GM19351 (cell line): ENCODE results near the gene ELK1.
"Not testable (repeated sequence)": the region's sequence is repeated elsewhere in the genome, so short reads cannot be mapped to it uniquely, and the experiment has no call there.

Experiments
- ATAC-seq: cut with Tn5 transposase; IDR thresholded peaks from one replicate; pipeline ENCODE4 v1.9.1; 2021; ENCODE audit warnings: mild to moderate bottlenecking, moderate library complexity; ENCODE audit not compliant: unreplicated experiment

The ELK1 gene

GRCh38 chrX:47612418-47612817, 37.9 kb downstream of the ELK1 start:
- no peak for ATAC-seq

GRCh38 chrX:47611926-47612325, 38.4 kb downstream of the ELK1 start:
- no peak for ATAC-seq

GRCh38 chrX:47611489-47611888, 38.9 kb downstream of the ELK1 start:
- no peak for ATAC-seq

GRCh38 chrX:47610511-47610910, 39.9 kb downstream of the ELK1 start:
- ATAC-seq, result no peak

GRCh38 chrX:47608130-47608810, 42.1 kb downstream of the ELK1 start:
- ATAC-seq, result no peak

GRCh38 chrX:47607091-47607490, 43.3 kb downstream of the ELK1 start:
- no peak for ATAC-seq

- no peak for ATAC-seq
These were observed 45.3 kb downstream of the ELK1 start for GRCh38 chrX:47605024-47605423.

GRCh38 chrX:47603125-47603524, 47.2 kb downstream of the ELK1 start:
- ATAC-seq, result not testable (repeated sequence)

GRCh38 chrX:47597222-47597621, 53.1 kb downstream of the ELK1 start:
- no peak for ATAC-seq

- no peak for ATAC-seq
These were observed 54.1 kb downstream of the ELK1 start for GRCh38 chrX:47596256-47596655.

- no peak for ATAC-seq
These were observed 54.6 kb downstream of the ELK1 start for GRCh38 chrX:47595716-47596251.

GRCh38 chrX:47593522-47593921, 56.8 kb downstream of the ELK1 start:
- no peak for ATAC-seq

GRCh38 chrX:47590984-47591383, 59.4 kb downstream of the ELK1 start:
- no peak for ATAC-seq

- ATAC-seq, result no peak
These were observed 62.2 kb downstream of the ELK1 start for GRCh38 chrX:47587906-47588735.

GRCh38 chrX:47587091-47587891, 63.1 kb downstream of the ELK1 start:
- no peak for ATAC-seq

- no peak for ATAC-seq
These were observed 64.1 kb downstream of the ELK1 start for GRCh38 chrX:47586043-47586787.
